Effector CD4-positive, alpha-beta T cell (primary cell): ENCODE results near the gene PADI1.

Source experiments
- DNase-seq: peaks from one replicate; pipeline ENCODE4 v3.0.0-alpha.2; 2020

Gene PADI1

GRCh38 chr1:17274186-17275170 lies 69.5 kb downstream of the PADI1 start:
- DNase-seq, result no peak

- DNase-seq, result no peak
Observed at GRCh38 chr1:17276568-17276967, 71.6 kb downstream of the PADI1 start.

GRCh38 chr1:17277511-17278159 lies 72.7 kb downstream of the PADI1 start:
- DNase-seq, result no peak

- DNase-seq, result no peak
Observed at GRCh38 chr1:17278996-17279830, 74.3 kb downstream of the PADI1 start.

GRCh38 chr1:17280436-17280835 lies 75.5 kb downstream of the PADI1 start:
- no peak for DNase-seq

- no peak for DNase-seq
Observed at GRCh38 chr1:17280894-17281293, 76.0 kb downstream of the PADI1 start.

GRCh38 chr1:17281775-17282181 lies 76.8 kb downstream of the PADI1 start:
- no peak for DNase-seq

GRCh38 chr1:17282836-17283235 lies 77.9 kb downstream of the PADI1 start:
- DNase-seq, result no peak

- no peak for DNase-seq
Observed at GRCh38 chr1:17286646-17287045, 81.7 kb downstream of the PADI1 start.

GRCh38 chr1:17287130-17287776 lies 82.3 kb downstream of the PADI1 start:
- no peak for DNase-seq

- no peak for DNase-seq
Observed at GRCh38 chr1:17289721-17290120, 84.8 kb downstream of the PADI1 start.

- no peak for DNase-seq
Observed at GRCh38 chr1:17290553-17290952, 85.6 kb downstream of the PADI1 start.

- DNase-seq, result no peak
Observed at GRCh38 chr1:17292299-17293160, 87.6 kb downstream of the PADI1 start.

GRCh38 chr1:17293681-17294425 lies 88.9 kb downstream of the PADI1 start:
- DNase-seq, result no peak

GRCh38 chr1:17295292-17295691 lies 90.4 kb downstream of the PADI1 start:
- DNase-seq, result no peak
